Measurements from ENCODE around the gene CHPF.

DNA sequence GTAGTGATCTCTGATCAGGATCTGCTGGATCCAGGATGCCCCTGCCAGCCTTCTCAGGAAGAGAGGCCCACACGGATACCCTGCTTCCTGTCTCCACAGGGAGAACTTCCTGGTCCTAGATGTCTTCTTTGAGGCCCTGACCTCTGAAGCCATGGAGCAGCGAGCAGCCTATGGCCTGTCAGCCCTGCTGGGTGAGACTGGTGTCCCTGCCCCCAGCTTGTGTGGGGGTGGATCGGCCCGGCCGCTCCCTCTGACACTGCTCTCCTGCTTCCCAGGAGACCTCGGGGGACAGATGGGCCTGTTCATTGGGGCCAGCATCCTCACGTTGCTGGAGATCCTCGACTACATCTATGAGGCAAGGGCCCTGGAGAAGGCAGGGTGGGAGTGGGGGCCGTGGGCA lies 6.6 kb downstream of the CHPF start:
- no peak for TF ChIP-seq SMARCA5 (IDR thresholded peaks at IDR 0.05)
- TF ChIP-seq, protein P1, sequence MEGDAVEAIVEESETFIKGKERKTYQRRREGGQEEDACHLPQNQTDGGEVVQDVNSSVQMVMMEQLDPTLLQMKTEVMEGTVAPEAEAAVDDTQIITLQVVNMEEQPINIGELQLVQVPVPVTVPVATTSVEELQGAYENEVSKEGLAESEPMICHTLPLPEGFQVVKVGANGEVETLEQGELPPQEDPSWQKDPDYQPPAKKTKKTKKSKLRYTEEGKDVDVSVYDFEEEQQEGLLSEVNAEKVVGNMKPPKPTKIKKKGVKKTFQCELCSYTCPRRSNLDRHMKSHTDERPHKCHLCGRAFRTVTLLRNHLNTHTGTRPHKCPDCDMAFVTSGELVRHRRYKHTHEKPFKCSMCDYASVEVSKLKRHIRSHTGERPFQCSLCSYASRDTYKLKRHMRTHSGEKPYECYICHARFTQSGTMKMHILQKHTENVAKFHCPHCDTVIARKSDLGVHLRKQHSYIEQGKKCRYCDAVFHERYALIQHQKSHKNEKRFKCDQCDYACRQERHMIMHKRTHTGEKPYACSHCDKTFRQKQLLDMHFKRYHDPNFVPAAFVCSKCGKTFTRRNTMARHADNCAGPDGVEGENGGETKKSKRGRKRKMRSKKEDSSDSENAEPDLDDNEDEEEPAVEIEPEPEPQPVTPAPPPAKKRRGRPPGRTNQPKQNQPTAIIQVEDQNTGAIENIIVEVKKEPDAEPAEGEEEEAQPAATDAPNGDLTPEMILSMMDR (IDR thresholded peaks at IDR 0.05 in 2 of 3, conservative IDR thresholded peaks at IDR 0.05 in 1 of 3; ENCODE audit: control insufficient read depth in 2 of 3, extremely low read depth in 1 of 3, insufficient read depth in 1 of 3, low read depth in 3 of 3, low read length in 3 of 3), result no peak
- TF ChIP-seq, protein P2, sequence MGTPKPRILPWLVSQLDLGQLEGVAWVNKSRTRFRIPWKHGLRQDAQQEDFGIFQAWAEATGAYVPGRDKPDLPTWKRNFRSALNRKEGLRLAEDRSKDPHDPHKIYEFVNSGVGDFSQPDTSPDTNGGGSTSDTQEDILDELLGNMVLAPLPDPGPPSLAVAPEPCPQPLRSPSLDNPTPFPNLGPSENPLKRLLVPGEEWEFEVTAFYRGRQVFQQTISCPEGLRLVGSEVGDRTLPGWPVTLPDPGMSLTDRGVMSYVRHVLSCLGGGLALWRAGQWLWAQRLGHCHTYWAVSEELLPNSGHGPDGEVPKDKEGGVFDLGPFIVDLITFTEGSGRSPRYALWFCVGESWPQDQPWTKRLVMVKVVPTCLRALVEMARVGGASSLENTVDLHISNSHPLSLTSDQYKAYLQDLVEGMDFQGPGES (IDR thresholded peaks at IDR 0.05), result no peak
- no peak for TF ChIP-seq TAF1 (IDR thresholded peaks at IDR 0.05; ENCODE audit: borderline replicate concordance, low read depth, low read length)
- TF ChIP-seq BACH1 (IDR thresholded peaks at IDR 0.05; ENCODE audit: borderline replicate concordance), result no peak
- TF ChIP-seq, protein P3, sequence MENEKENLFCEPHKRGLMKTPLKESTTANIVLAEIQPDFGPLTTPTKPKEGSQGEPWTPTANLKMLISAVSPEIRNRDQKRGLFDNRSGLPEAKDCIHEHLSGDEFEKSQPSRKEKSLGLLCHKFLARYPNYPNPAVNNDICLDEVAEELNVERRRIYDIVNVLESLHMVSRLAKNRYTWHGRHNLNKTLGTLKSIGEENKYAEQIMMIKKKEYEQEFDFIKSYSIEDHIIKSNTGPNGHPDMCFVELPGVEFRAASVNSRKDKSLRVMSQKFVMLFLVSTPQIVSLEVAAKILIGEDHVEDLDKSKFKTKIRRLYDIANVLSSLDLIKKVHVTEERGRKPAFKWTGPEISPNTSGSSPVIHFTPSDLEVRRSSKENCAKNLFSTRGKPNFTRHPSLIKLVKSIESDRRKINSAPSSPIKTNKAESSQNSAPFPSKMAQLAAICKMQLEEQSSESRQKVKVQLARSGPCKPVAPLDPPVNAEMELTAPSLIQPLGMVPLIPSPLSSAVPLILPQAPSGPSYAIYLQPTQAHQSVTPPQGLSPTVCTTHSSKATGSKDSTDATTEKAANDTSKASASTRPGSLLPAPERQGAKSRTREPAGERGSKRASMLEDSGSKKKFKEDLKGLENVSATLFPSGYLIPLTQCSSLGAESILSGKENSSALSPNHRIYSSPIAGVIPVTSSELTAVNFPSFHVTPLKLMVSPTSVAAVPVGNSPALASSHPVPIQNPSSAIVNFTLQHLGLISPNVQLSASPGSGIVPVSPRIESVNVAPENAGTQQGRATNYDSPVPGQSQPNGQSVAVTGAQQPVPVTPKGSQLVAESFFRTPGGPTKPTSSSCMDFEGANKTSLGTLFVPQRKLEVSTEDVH (IDR thresholded peaks at IDR 0.05; ENCODE audit: low read depth, partially characterized antibody), result no peak
- TF ChIP-seq, protein P4, sequence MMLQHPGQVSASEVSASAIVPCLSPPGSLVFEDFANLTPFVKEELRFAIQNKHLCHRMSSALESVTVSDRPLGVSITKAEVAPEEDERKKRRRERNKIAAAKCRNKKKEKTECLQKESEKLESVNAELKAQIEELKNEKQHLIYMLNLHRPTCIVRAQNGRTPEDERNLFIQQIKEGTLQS (IDR thresholded peaks at IDR 0.05; ENCODE audit: borderline replicate concordance, extremely low read depth, low read depth, low read length), result no peak
- TF ChIP-seq CHD1 (IDR thresholded peaks at IDR 0.05; ENCODE audit: low read depth, low read length), result no peak
- no peak for TF ChIP-seq MTA3 (IDR thresholded peaks at IDR 0.05; ENCODE audit: borderline replicate concordance, low read length)
- no peak for TF ChIP-seq POLR2AphosphoS2 (IDR thresholded peaks at IDR 0.05; ENCODE audit: low read depth, low read length)

Data from GM12878 (cell line).